Tibial nerve (tissue), 4 donors: ENCODE results near the gene SPECC1. TPM values are rescaled to one million over a fixed set of nuclear protein-coding genes. Genes with fewer than 3 reads are reported as not detected.

Experiments used
- DNase-seq, 2 donors: peaks; one replicate each; pipeline ENCODE4 v3.0.0-alpha.2; 2019; ENCODE audit warnings: low spot score in 2 of 2
- H3K27ac ChIP-seq, 4 donors: fragments of 200-600 bp; sonication (generic) in 3 of 4; one replicate each; pipeline ENCODE4 v1.5.1; 2017 to 2019; ENCODE audit warnings: mild to moderate bottlenecking in 1 of 4
- H3K27me3 ChIP-seq, 2 donors: fragments of 200-600 bp; sonication (generic) in 1 of 2; one replicate each; pipeline versions ENCODE4 v1.5.1 to v1.6.0; 2017 to 2019
- H3K36me3 ChIP-seq, 3 donors: fragments of 200-600 bp; sonication (generic); one replicate each; pipeline ENCODE4 v1.5.1; 2018 to 2019
- H3K4me1 ChIP-seq, 4 donors: fragments of 200-600 bp; sonication (generic) in 3 of 4; one replicate each; pipeline ENCODE4 v1.5.1; 2017 to 2019
- H3K4me3 ChIP-seq, 4 donors: fragments of 200-600 bp; sonication (generic) in 3 of 4; one replicate each; pipeline ENCODE4 v1.5.1; 2017 to 2019; ENCODE audit warnings: mild to moderate bottlenecking in 1 of 4, moderate library complexity in 1 of 4
- H3K9me3 ChIP-seq, 4 donors: fragments of 200-600 bp; sonication (generic) in 3 of 4; one replicate each; pipeline ENCODE4 v1.5.1; 2017 to 2019
- CTCF ChIP-seq, 5 experiments: fragments of 200-600 bp in 3 of 5; fragments of 450-650 bp in 2 of 5; sonication (generic) in 3 of 5; IDR thresholded peaks; one replicate each; pipeline ENCODE4 v1.5.1; 2016 to 2019; ENCODE audit warnings: antibody characterized with exemption in 5 of 5, mild to moderate bottlenecking in 3 of 5, moderate library complexity in 2 of 5
- EP300 ChIP-seq, 2 donors: sonication (generic); formaldehyde crosslinking; IDR thresholded peaks; one replicate each; pipeline ENCODE4 v1.6.1; 2017; ENCODE audit warnings: antibody characterized with exemption in 2 of 2, mild to moderate bottlenecking in 1 of 2
- POLR2A ChIP-seq, 2 donors: fragments of 450-650 bp; IDR thresholded peaks; one replicate each; pipeline ENCODE4 v1.6.1; 2017; ENCODE audit warnings: antibody characterized with exemption in 2 of 2, mild to moderate bottlenecking in 2 of 2, moderate library complexity in 2 of 2
- WGBS, 2 donors: methylation state at CpG; one replicate each; pipeline ENCODE4 v1.1.5; 2018; 5-methylcytosine and 5-hydroxymethylcytosine counted together
- total RNA-seq, 4 donors: library from RNA; depleted of rRNA; stranded (reverse); fragments of >200 nt; gene quantifications; one replicate each; pipeline ENCODE4 v1.1.0, GENCODE V29; 2016

SPECC1 gene
- total RNA-seq, 4 donors from 2014 or later: 63.2 to 139 (median 98.1) TPM

GRCh38 chr17:20170085-20170484 lies 160.9 kb downstream of the SPECC1 start:
- no peak for DNase-seq
- 78 to 80% methylated on average over 3 of the region's 3 CpGs for WGBS, 2 donors
- H3K9me3 ChIP-seq: no peaks in the 10 kb centered on the region

GRCh38 chr17:20171741-20172365 lies 162.7 kb downstream of the SPECC1 start:
- no peaks in the 10 kb centered on the region for H3K36me3 ChIP-seq
- no peak for TF ChIP-seq EP300 (IDR thresholded peaks at IDR 0.05)
- TF ChIP-seq POLR2A (IDR thresholded peaks at IDR 0.05): no peak
- no peak for TF ChIP-seq CTCF (IDR thresholded peaks at IDR 0.05)
- DNase-seq: no peak
- no peaks in the 10 kb centered on the region for H3K9me3 ChIP-seq
- H3K4me3 ChIP-seq: no peak overlapping the region
- peaks cover 0 to 30% (median 0%) of the 10 kb centered on the region in 4 donors for H3K4me1 ChIP-seq
- WGBS, 2 donors: 95 to 97% methylated on average over 2 of the region's 2 CpGs
- no peaks in the 10 kb centered on the region for H3K27me3 ChIP-seq
- H3K27ac ChIP-seq: no peak overlapping the region

More at GRCh38 chr17:20170085-20170484, 160.9 kb downstream of the SPECC1 start:
- Histone ChIP-seq H3K36me3 (no peaks in the 10 kb centered on the region), H3K27ac (no peak overlapping the region), H3K4me3 (no peak overlapping the region), H3K27me3 (no peaks in the 10 kb centered on the region), H3K4me1 (peaks cover 0 to 30% (median 0%) of the 10 kb centered on the region in 4 donors)
- no peak for TF ChIP-seq EP300 (IDR thresholded peaks at IDR 0.05)
- TF ChIP-seq POLR2A (IDR thresholded peaks at IDR 0.05): no peak
- no peak for TF ChIP-seq CTCF (IDR thresholded peaks at IDR 0.05)

- Histone ChIP-seq H3K4me3 (no peak overlapping the region), H3K9me3 (no peaks in the 10 kb centered on the region), H3K4me1 (peaks cover 0 to 30% (median 0%) of the 10 kb centered on the region in 4 donors), H3K36me3 (no peaks in the 10 kb centered on the region), H3K27ac (peak overlapping the region in 1 of 4 donors; percentile 8), H3K27me3 (no peaks in the 10 kb centered on the region)
- 76 to 85% methylated on average over 2 of the region's 2 CpGs for WGBS, 2 donors
- DNase-seq: no peak
- TF ChIP-seq POLR2A (IDR thresholded peaks at IDR 0.05): no peak
- no peak for TF ChIP-seq EP300 (IDR thresholded peaks at IDR 0.05)
Measured at GRCh38 chr17:20172376-20172775, 163.2 kb downstream of the SPECC1 start.

- Histone ChIP-seq H3K27me3 (no peaks in the 10 kb centered on the region), H3K27ac (no peak overlapping the region), H3K36me3 (no peaks in the 10 kb centered on the region), H3K4me1 (peaks cover 0 to 30% (median 0%) of the 10 kb centered on the region in 4 donors), H3K9me3 (no peaks in the 10 kb centered on the region), H3K4me3 (no peak overlapping the region)
- WGBS, 2 donors: 10 to 19% methylated on average over 1 of the region's 1 CpG
- DNase-seq: no peak
- TF ChIP-seq EP300 (IDR thresholded peaks at IDR 0.05) (no peak), POLR2A (IDR thresholded peaks at IDR 0.05) (no peak), CTCF (IDR thresholded peaks at IDR 0.05) (no peak)
Measured at GRCh38 chr17:20173091-20173490, 163.9 kb downstream of the SPECC1 start.

GRCh38 chr17:20174588-20175265 lies 165.6 kb downstream of the SPECC1 start:
- Histone ChIP-seq H3K27ac (no peak overlapping the region), H3K36me3 (no peaks in the 10 kb centered on the region), H3K27me3 (no peaks in the 10 kb centered on the region), H3K4me1 (peaks cover 0 to 30% (median 0%) of the 10 kb centered on the region in 4 donors), H3K4me3 (no peak overlapping the region), H3K9me3 (no peaks in the 10 kb centered on the region)
- DNase-seq: no peak
- WGBS, 2 donors: 71 to 75% methylated on average over 12 of the region's 12 CpGs
- TF ChIP-seq POLR2A (IDR thresholded peaks at IDR 0.05) (no peak), CTCF (IDR thresholded peaks at IDR 0.05) (no peak)
